Hepatocyte (in vitro differentiated cells): ENCODE results near the gene SGSM1. TPM values are rescaled to one million over a fixed set of nuclear protein-coding genes. Genes with fewer than 3 reads are reported as not detected.

Experiments
- DNase-seq: peaks from one replicate; pipeline ENCODE4 v3.0.0-alpha.2; 2016; ENCODE audit warnings: low spot score
- H2AFZ ChIP-seq: fragments of 200-600 bp; sonication (generic); 2 replicates; pipeline ENCODE4 v1.6.0; 2016; ENCODE audit warnings: antibody characterized with exemption, mild to moderate bottlenecking
- H3K27ac ChIP-seq: fragments of 200-600 bp; sonication (generic); 2 replicates; pipeline ENCODE4 v1.5.1; 2016; ENCODE audit warnings: mild to moderate bottlenecking
- H3K27me3 ChIP-seq: fragments of 200-600 bp; sonication (generic); 2 replicates; pipeline ENCODE4 v1.6.1; 2016
- H3K36me3 ChIP-seq: fragments of 200-600 bp; sonication (generic); replicated peaks from 2 replicates; pipeline ENCODE4 v1.5.1; 2016; ENCODE audit warnings: low read depth; ENCODE audit not compliant: insufficient read depth
- H3K4me1 ChIP-seq: fragments of 200-600 bp; sonication (generic); 2 replicates; pipeline ENCODE4 v1.5.1; 2016; ENCODE audit warnings: mild to moderate bottlenecking, moderate library complexity; ENCODE audit not compliant: insufficient read depth
- H3K4me2 ChIP-seq: fragments of 200-600 bp; sonication (generic); 2 replicates; pipeline ENCODE4 v1.6.0; 2016
- H3K4me3 ChIP-seq: fragments of 200-600 bp; sonication (generic); 2 replicates; pipeline ENCODE4 v1.5.1; 2016; ENCODE audit warnings: mild to moderate bottlenecking
- H3K79me2 ChIP-seq: fragments of 200-600 bp; sonication (generic); 2 replicates; pipeline ENCODE4 v1.6.0; 2017; ENCODE audit warnings: mild to moderate bottlenecking
- H3K9me2 ChIP-seq: fragments of 200-600 bp; sonication (generic); replicated peaks from 2 replicates; pipeline ENCODE4 v1.6.0; 2017; ENCODE audit warnings: mild to moderate bottlenecking; ENCODE audit not compliant: insufficient read depth
- H3K9me3 ChIP-seq: fragments of 200-600 bp; sonication (generic); 2 replicates; pipeline ENCODE4 v1.5.1; 2016; ENCODE audit warnings: low read depth, mild to moderate bottlenecking
- H4K20me1 ChIP-seq: fragments of 200-600 bp; sonication (generic); 2 replicates; pipeline ENCODE4 v1.6.0; 2016; ENCODE audit warnings: mild to moderate bottlenecking; ENCODE audit not compliant: insufficient read depth, poor library complexity, severe bottlenecking
- EZH2 ChIP-seq: fragments of 200-600 bp; sonication (generic); IDR thresholded peaks from 2 replicates; pipeline ENCODE4 v1.6.1; 2016; ENCODE audit warnings: antibody characterized with exemption, mild to moderate bottlenecking, borderline replicate concordance
- EZH2phosphoT487 ChIP-seq: fragments of 200-600 bp; sonication (generic); IDR thresholded peaks from one replicate; pipeline ENCODE4 v1.6.1; 2018; ENCODE audit warnings: antibody characterized with exemption, mild to moderate bottlenecking, low read depth, moderate library complexity; ENCODE audit not compliant: unreplicated experiment, severe bottlenecking
- WGBS: methylation state at CpG from one replicate; pipeline ENCODE4 v1.1.6; 2016; ENCODE audit warnings: low lambda C conversion rate; ENCODE audit errors: missing lambda C conversion rate; 5-methylcytosine and 5-hydroxymethylcytosine counted together
- polyA plus RNA-seq: library from polyadenylated mRNA; unstranded; fragments of >200 nt; fragmentation: Nextera tagmentation; extraction: Ambion mirVana; gene quantifications from 2 replicates; pipeline ENCODE4 v1.2.1, GENCODE V29; 2016
- total RNA-seq: library from RNA; depleted of rRNA; stranded (reverse); fragments of >200 nt; gene quantifications from 2 replicates; pipeline ENCODE4 v1.2.3, GENCODE V29; 2014
- TF ChIP-seq, protein P1 (sequence below): fragments of 200-600 bp; sonication (generic); IDR thresholded peaks from 2 replicates; pipeline ENCODE4 v1.5.1; 2016; ENCODE audit warnings: antibody characterized with exemption, mild to moderate bottlenecking; ENCODE audit not compliant: poor library complexity

SGSM1 gene
- total and polyA plus RNA-seq, 2 experiments from 2014 or later: 1.7 to 3.5 TPM

DNA sequence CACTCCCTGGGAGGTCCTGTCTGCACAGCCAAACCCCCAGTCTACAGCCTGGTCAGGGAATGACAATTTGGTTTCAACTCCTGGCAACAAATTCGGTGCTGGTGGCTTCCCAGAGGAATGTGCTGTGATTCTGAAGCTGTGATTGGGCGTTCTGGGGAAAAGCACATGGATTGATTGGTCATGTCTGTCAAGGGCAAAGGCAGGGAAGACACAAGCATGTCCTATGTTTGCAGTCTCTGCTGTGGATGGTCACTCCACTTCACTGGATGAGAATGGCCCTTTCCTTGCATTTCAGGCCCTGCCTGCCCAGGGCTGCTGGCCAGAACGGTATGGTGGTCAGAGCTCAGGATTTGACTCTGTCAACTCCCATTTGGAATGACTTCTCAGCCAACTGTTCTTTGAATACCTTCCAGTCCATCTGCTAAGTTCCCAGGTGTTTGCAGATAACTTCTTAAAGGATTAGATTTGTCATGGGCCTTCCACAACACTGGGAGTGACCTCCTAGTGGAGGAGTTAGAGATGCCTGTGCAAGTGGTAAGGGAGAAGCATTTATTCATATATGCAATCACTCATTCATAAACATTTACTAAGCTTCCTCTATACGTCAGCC, 42.7 kb downstream of the SGSM1 start:
- Histone ChIP-seq H3K4me1 (no peaks in the 10 kb centered on the region), H3K4me3 (no peak overlapping the region), H3K9me2 (no peaks in the 10 kb centered on the region), H4K20me1 (no peaks in the 10 kb centered on the region), H3K4me2 (no peak overlapping the region), H3K79me2 (no peaks in the 10 kb centered on the region), H3K36me3 (no peaks in the 10 kb centered on the region), H3K27ac (no peak overlapping the region), H3K27me3 (no peaks in the 10 kb centered on the region), H3K9me3 (no peaks in the 10 kb centered on the region), H2AFZ (no peak overlapping the region)
- TF ChIP-seq, protein P1, sequence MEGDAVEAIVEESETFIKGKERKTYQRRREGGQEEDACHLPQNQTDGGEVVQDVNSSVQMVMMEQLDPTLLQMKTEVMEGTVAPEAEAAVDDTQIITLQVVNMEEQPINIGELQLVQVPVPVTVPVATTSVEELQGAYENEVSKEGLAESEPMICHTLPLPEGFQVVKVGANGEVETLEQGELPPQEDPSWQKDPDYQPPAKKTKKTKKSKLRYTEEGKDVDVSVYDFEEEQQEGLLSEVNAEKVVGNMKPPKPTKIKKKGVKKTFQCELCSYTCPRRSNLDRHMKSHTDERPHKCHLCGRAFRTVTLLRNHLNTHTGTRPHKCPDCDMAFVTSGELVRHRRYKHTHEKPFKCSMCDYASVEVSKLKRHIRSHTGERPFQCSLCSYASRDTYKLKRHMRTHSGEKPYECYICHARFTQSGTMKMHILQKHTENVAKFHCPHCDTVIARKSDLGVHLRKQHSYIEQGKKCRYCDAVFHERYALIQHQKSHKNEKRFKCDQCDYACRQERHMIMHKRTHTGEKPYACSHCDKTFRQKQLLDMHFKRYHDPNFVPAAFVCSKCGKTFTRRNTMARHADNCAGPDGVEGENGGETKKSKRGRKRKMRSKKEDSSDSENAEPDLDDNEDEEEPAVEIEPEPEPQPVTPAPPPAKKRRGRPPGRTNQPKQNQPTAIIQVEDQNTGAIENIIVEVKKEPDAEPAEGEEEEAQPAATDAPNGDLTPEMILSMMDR: no peak
- TF ChIP-seq EZH2phosphoT487 (no peak), EZH2 (no peak)
- WGBS: 88% methylated on average over 4 of the region's 4 CpGs
- no peak for DNase-seq

DNA sequence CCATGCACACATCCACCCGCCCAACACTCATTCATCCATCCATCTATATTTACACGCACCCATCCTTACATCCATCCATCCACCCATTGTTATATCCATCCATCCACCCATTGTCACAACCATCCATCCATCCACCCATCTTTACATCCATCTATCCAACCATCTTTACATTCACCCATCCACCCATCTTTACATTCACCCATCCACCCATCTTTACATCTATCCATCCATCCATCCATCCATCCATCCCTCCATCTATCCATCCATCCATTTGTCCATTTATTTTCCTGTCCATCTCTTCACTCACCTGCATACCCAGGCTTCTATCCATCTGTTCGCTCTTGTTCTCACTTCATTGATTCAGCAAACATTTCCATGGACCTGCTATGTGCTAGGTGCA, 49.8 kb downstream of the SGSM1 start:
- WGBS: 96% methylated on average over 3 of the region's 3 CpGs
- TF ChIP-seq, protein P1: no peak
- no peak for TF ChIP-seq EZH2phosphoT487
- TF ChIP-seq EZH2: no peak
- H3K36me3 ChIP-seq: no peaks in the 10 kb centered on the region

DNA sequence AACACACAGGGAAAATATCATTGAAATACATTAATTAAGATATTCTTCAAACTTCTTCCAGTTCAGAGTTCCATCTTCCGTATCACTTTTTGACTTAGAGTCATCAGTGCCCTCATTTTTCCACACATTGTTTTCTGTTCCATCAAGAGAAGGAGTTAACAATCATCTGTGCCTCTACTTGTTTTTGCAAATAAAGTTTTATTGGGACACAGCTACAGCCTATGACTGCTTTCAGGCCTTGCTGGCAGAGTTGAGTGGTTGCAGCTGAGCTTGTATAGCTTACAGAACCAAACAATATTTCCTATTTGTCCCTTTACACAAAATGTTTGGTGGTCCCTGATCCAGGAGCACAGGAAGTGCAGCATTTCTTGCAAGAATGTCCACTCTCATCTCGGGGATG, 51.6 kb downstream of the SGSM1 start:
- H3K9me2 ChIP-seq: no peaks in the 10 kb centered on the region
- no peak overlapping the region for H3K4me2 ChIP-seq
- H3K4me1 ChIP-seq: no peaks in the 10 kb centered on the region
- DNase-seq: no peak
- H3K4me3 ChIP-seq: no peak overlapping the region
- 88% methylated on average over 2 of the region's 2 CpGs for WGBS
- TF ChIP-seq, protein P1: no peak
- TF ChIP-seq EZH2: no peak
- no peak for TF ChIP-seq EZH2phosphoT487
- no peak overlapping the region for H3K27ac ChIP-seq
- no peak overlapping the region for H2AFZ ChIP-seq
- no peaks in the 10 kb centered on the region for H3K36me3 ChIP-seq
- H4K20me1 ChIP-seq: no peaks in the 10 kb centered on the region
- H3K9me3 ChIP-seq: no peaks in the 10 kb centered on the region
- H3K79me2 ChIP-seq: no peaks in the 10 kb centered on the region
- no peaks in the 10 kb centered on the region for H3K27me3 ChIP-seq

More for the DNA sequence above, 49.8 kb downstream of the SGSM1 start:
- no peak overlapping the region for H2AFZ ChIP-seq
- no peak overlapping the region for H3K4me3 ChIP-seq
- H3K79me2 ChIP-seq: no peaks in the 10 kb centered on the region
- H3K27ac ChIP-seq: no peak overlapping the region
- no peak overlapping the region for H3K4me2 ChIP-seq
- H3K4me1 ChIP-seq: no peaks in the 10 kb centered on the region
- no peak for DNase-seq
- H3K27me3 ChIP-seq: no peaks in the 10 kb centered on the region
- no peaks in the 10 kb centered on the region for H4K20me1 ChIP-seq
- no peaks in the 10 kb centered on the region for H3K9me2 ChIP-seq
- H3K9me3 ChIP-seq: no peaks in the 10 kb centered on the region

DNA sequence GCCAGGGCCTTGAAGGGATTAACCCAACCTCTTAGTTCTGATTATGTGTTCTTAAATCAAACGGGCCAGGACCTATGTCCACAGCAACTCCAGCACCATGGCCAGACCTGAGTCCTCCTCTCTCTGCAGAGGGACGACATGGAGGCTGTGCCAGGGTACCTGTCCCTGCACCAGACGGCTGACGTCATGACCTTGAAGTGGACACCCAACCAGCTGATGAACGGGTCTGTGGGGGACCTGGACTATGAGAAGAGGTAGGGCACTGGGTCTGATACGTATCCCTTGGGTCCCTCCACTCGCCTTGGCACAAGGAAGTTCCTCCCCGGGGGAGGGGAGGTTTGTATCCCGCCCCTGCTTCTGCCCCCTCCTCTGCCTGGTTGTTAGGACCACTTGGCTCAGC, 53.6 kb downstream of the SGSM1 start:
- Histone ChIP-seq H2AFZ (no peak overlapping the region), H3K79me2 (no peaks in the 10 kb centered on the region), H3K36me3 (no peaks in the 10 kb centered on the region), H3K9me2 (no peaks in the 10 kb centered on the region), H3K4me2 (no peak overlapping the region), H3K27ac (no peak overlapping the region), H3K4me3 (no peak overlapping the region), H3K4me1 (no peaks in the 10 kb centered on the region), H4K20me1 (no peaks in the 10 kb centered on the region), H3K27me3 (no peaks in the 10 kb centered on the region), H3K9me3 (no peaks in the 10 kb centered on the region)
- no peak for DNase-seq
- no peak for TF ChIP-seq EZH2phosphoT487
- TF ChIP-seq EZH2: no peak
- TF ChIP-seq, protein P1: no peak
- WGBS: 92% methylated on average over 7 of the region's 9 CpGs
